Activated T-helper 1 cell treated with anti-CD3 and anti-CD28 coated beads, Interleukin-12 subunit alpha, Interleukin-12 subunit beta, Interleukin-2, Interleukin-4 antibody, amounts not matched to agents 30 ng/mL and 10 ng/mL and 1 ng/mL, durations not matched to agents 14 hours and 24 hours and 36 hours (primary cell): ENCODE measurements around the gene EEPD1. TPM values are rescaled to one million over a fixed set of nuclear protein-coding genes. Genes with fewer than 3 reads are reported as not detected.

Source experiments
- DNase-seq: peaks from one replicate; pipeline ENCODE4 v3.0.0; 2021; ENCODE audit warnings: low spot score
- H3K27ac Mint-ChIP-seq: one replicate; pipeline ENCODE4 v1.8.0; 2021; ENCODE audit warnings: mild to moderate bottlenecking, mixed read lengths
- H3K27me3 Mint-ChIP-seq: one replicate; pipeline ENCODE4 v1.8.0; 2022; ENCODE audit warnings: mild to moderate bottlenecking, moderate library complexity, mixed read lengths; ENCODE audit not compliant: insufficient read depth
- H3K36me3 Mint-ChIP-seq: one replicate; pipeline ENCODE4 v1.8.0; 2021; ENCODE audit warnings: low read depth, mixed read lengths
- H3K4me1 Mint-ChIP-seq: one replicate; pipeline ENCODE4 v1.8.0; 2021; ENCODE audit warnings: low read depth, mixed read lengths
- H3K4me3 Mint-ChIP-seq: one replicate; pipeline ENCODE4 v1.8.0; 2021; ENCODE audit warnings: mild to moderate bottlenecking, moderate library complexity, mixed read lengths
- H3K9me3 Mint-ChIP-seq: one replicate; pipeline ENCODE4 v1.8.0; 2021; ENCODE audit warnings: mixed read lengths
- intact Hi-C: fragments of 100-400 bp; cut with micrococcal nuclease; formaldehyde crosslinking; loops from one replicate; pipeline ENCODE4 v1.15.1; 2024
- total RNA-seq: library from RNA; stranded (reverse); gene quantifications from 2 replicates; pipeline ENCODE4 v1.2.3, GENCODE V29; 2022

EEPD1 gene
- total RNA-seq, 1 donor from 2014 or later = 0.91 TPM

DNA sequence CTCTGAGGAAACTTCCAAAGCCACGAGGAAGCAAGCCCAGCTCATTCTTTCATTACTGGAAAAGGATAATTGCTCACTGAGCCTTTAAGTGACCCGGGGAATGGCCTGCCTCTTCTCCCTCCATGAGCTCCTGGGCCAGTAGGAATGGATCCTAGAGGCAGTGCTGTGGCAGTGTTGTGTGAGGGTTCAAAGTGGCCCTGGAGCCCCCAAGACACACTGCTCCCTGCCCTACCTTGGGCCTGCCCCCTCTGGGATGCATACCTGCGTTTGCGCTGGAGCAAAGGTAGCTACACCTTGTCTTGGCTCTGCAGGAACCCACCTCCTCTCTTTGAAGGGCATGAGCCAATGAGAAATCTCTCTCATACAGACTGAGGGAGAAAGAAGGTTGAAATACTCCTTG lies 120.8 kb downstream of the EEPD1 start:
- no peaks in the 10 kb centered on the region for H3K4me1 Mint-ChIP-seq
- DNase-seq = no peak
- no peak overlapping the region for H3K4me3 Mint-ChIP-seq
- H3K27ac Mint-ChIP-seq = no peak overlapping the region
- H3K27me3 Mint-ChIP-seq = no peaks in the 10 kb centered on the region
- no peaks in the 10 kb centered on the region for H3K36me3 Mint-ChIP-seq
- intact Hi-C loops = no loop called here
- H3K9me3 Mint-ChIP-seq = no peaks in the 10 kb centered on the region

DNA sequence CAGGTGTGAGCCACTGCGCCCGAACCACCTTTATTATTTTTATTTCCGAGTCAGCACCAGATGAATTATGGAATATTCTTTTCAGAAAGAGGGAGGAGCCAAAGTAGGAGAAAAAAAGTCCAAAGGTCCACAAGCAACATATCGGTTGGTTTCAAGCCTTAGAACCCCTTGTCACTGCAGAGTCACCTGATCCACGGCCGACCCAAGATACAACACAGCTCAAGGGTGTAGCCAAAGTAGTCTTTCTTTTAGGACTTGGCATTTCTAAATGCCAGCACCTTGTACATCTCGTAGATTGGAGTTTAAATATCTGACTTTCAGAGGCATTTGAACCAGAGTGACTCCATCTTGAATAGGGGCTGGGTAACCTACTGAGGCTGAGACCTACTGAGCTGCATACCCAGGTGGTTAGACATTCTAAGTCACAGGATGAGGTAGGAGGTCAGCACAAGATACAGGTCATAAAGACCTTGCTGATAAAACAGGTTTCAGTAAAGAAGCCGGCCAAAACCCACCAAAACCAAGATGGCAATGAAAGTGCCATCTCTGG lies 122.8 kb downstream of the EEPD1 start:
- intact Hi-C loops = no loop called here
- H3K4me1 Mint-ChIP-seq = no peaks in the 10 kb centered on the region
- no peak overlapping the region for H3K27ac Mint-ChIP-seq
- no peaks in the 10 kb centered on the region for H3K9me3 Mint-ChIP-seq
- peaks cover 4% of the 10 kb centered on the region for H3K27me3 Mint-ChIP-seq
- DNase-seq = no peak
- no peak overlapping the region for H3K4me3 Mint-ChIP-seq
- H3K36me3 Mint-ChIP-seq = no peaks in the 10 kb centered on the region

DNA sequence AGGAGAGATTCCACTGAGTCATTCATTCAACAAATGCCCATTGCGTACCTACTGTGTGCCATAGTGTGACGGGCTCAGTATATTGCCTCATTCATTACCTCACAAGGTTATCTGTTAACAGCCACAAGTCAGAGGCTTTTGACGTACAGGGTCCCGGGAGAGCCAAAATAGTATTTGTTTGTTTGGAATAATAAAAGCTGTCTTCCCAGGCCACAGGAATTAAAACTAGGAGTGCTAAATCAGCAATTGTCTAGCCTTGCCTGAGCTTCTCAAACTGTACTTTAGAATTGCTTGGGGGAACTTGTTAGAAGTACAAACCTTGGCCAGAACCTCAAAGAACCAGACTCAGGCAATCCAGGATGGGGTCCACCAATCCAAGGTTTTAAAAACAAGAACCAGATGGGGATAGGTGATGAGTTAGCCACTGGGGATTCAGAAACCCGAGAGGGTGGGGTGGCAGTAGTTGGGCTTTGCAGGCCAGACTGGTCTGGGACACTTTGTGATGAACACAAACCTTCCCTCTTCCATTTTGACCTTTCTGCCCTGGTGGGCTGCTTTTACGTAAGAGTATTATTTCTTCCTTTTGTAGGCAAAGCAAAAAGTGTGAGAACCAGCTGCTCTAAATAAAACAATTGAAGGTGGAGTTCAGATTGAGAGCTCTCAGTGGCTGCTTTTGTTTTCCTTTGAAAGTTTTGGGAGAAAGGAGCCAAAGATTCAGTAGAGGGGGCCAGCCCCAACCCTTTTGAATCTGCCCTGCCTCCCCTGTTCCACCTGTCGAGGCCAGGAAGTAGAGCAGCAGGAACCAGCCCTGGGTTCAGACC lies 123.6 kb downstream of the EEPD1 start:
- DNase-seq = no peak
- no peaks in the 10 kb centered on the region for H3K9me3 Mint-ChIP-seq
- intact Hi-C loops = no loop called here
- H3K27me3 Mint-ChIP-seq = peaks cover 4% of the 10 kb centered on the region
- H3K4me3 Mint-ChIP-seq = no peak overlapping the region
- H3K27ac Mint-ChIP-seq = no peak overlapping the region
- no peaks in the 10 kb centered on the region for H3K4me1 Mint-ChIP-seq
- H3K36me3 Mint-ChIP-seq = no peaks in the 10 kb centered on the region

DNA sequence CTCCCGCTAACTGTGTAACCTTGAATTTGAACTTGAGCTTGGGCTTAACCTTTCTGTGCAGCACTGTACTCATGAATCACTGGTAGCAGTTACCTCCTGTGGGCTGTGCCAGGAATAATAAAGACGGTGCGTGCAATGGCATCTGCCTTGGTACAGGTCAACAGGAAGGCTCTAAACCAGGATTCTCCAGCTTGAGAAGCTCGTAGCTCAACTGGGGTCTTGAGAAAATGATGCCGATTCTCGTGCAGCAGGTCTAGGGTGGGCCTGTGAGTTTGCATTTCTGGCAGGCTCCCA lies 124.1 kb downstream of the EEPD1 start:
- H3K27me3 Mint-ChIP-seq = peaks cover 4% of the 10 kb centered on the region
- H3K4me1 Mint-ChIP-seq = no peaks in the 10 kb centered on the region
- H3K9me3 Mint-ChIP-seq = no peaks in the 10 kb centered on the region
- no peak for DNase-seq
- H3K27ac Mint-ChIP-seq = no peak overlapping the region
- H3K36me3 Mint-ChIP-seq = no peaks in the 10 kb centered on the region
- no peak overlapping the region for H3K4me3 Mint-ChIP-seq
- intact Hi-C loops = no loop called here

DNA sequence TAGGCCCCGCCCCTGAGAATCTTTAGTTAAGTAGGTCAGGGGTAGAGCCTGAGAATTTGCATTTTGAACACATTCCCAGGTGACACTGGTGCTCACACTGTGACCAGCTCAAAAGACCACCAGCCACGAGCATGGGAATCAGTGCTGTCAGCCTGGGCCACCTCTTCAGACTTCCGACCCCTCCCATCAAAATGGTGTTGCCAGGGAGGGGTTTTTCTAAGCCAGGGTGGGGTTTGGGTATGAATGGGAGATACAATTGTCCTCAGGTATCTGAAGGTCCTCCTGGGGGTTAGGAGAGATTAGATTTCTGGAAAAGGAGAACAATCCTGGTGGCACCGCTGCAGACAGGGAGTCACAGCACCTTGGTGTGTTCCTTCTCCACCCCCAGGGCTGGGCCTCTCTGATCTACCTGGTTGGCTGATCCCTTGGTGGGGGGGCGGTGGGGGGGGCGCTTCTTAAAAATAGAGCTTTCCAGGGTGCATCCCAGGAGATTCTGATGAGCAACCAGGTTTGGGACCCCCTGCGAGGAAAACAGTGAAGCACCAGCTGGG lies 125.1 kb downstream of the EEPD1 start:
- H3K27me3 Mint-ChIP-seq = peaks cover 4% of the 10 kb centered on the region
- H3K9me3 Mint-ChIP-seq = no peaks in the 10 kb centered on the region
- DNase-seq = no peak
- H3K4me3 Mint-ChIP-seq = no peak overlapping the region
- intact Hi-C loops = no loop called here
- no peak overlapping the region for H3K27ac Mint-ChIP-seq
- peaks cover 5% of the 10 kb centered on the region for H3K4me1 Mint-ChIP-seq
- H3K36me3 Mint-ChIP-seq = no peaks in the 10 kb centered on the region

DNA sequence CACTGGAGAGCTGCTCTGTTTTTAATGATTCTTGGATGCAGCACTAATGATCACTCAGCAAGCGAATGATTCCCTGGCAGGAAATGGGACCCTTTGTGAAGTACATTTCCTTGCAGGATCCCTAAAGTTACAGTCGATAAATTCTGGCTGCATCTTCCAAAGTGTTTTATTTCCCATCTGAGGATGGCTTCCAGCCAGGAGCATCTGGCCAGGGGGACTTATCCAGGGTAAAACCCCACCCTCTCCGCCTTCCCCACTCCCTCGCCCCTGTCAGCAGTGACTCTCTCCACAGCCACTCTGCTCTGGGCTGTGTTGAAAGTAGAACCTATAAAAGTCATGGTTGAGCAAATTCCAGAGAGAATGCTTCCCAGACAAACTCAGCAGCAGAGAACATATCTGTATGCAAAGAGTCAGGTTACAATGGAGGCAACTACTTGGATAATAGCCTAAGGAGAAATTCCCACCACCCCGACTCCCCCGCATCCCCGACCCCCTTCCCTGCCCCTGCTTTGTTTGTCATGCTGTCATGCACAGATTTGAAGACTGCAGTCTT lies 125.6 kb downstream of the EEPD1 start:
- intact Hi-C loops = no loop called here

DNA sequence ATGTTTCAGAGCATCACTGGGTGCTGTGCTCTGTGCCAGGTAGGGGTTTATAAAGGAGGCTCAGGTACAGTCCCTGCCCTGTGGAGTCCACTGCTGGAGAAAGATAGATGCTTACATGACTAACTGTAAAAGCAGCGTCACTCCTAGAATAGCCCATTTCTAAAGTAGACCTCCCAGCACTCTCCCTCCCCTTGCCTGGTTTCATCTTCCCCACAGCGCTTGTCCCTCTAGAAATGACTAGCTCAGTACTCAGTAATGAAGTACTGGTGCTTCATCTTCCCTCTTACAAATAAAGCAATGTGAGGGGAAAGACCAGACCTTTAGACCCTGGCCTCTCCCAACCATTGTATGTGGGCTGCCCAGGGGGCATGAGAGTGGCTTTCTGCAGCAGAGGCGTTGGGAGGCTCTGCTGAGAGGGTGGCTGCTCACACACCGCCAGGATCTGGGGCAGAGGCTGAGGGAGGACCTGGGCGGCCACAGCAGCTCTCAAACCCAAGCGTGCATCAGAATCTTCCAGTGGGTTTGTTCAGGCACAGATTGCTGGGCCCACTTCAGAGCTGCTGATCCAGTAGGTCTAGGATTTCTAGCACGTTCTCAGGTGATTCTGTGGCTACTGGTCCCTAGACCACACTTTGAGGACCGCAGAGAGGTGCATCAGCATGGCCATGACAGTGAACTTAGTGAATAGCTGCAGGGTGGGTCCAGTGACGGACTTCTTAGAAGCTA lies 126.3 kb downstream of the EEPD1 start:
- peaks cover 16% of the 10 kb centered on the region for H3K4me1 Mint-ChIP-seq
- H3K9me3 Mint-ChIP-seq = no peaks in the 10 kb centered on the region
- H3K36me3 Mint-ChIP-seq = no peaks in the 10 kb centered on the region
- H3K27ac Mint-ChIP-seq = no peak overlapping the region
- DNase-seq = no peak
- intact Hi-C loops = no loop called here
- H3K27me3 Mint-ChIP-seq = peaks cover 4% of the 10 kb centered on the region
- H3K4me3 Mint-ChIP-seq = no peak overlapping the region

More for the DNA sequence above, 125.6 kb downstream of the EEPD1 start:
- H3K4me3 Mint-ChIP-seq = no peak overlapping the region
- H3K36me3 Mint-ChIP-seq = no peaks in the 10 kb centered on the region
- peaks cover 9% of the 10 kb centered on the region for H3K4me1 Mint-ChIP-seq
- peaks cover 4% of the 10 kb centered on the region for H3K27me3 Mint-ChIP-seq
- DNase-seq = no peak
- no peaks in the 10 kb centered on the region for H3K9me3 Mint-ChIP-seq
- H3K27ac Mint-ChIP-seq = no peak overlapping the region

DNA sequence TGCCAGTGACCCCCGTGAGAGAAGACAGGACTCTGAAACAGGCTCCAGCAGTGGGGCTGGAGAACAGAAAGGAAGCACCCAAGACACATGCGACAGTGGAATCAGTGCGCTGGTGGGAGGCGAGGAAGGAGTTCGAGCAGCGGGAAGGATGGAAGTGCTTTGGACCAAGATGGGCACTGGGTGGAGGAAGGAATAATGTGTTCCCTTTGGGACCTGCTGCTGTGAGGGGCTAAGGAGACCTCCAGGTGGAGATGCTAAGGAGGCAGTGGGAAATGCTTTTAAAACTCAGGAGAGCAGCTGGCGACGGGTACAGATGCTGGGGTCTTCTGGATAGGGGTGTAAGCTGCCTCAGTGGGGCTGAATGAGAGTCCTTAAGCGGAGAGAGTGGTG lies 126.9 kb downstream of the EEPD1 start:
- no peak overlapping the region for H3K27ac Mint-ChIP-seq
- H3K9me3 Mint-ChIP-seq = no peaks in the 10 kb centered on the region
- DNase-seq = no peak
- H3K4me1 Mint-ChIP-seq = peaks cover 18% of the 10 kb centered on the region
- intact Hi-C loops = loop anchor here (10.0 kb wide), 1 partner anchor 585 kb away; the partner anchor contains the start of gene HERPUD2
- H3K27me3 Mint-ChIP-seq = peaks cover 4% of the 10 kb centered on the region
- no peaks in the 10 kb centered on the region for H3K36me3 Mint-ChIP-seq
- H3K4me3 Mint-ChIP-seq = no peak overlapping the region

DNA sequence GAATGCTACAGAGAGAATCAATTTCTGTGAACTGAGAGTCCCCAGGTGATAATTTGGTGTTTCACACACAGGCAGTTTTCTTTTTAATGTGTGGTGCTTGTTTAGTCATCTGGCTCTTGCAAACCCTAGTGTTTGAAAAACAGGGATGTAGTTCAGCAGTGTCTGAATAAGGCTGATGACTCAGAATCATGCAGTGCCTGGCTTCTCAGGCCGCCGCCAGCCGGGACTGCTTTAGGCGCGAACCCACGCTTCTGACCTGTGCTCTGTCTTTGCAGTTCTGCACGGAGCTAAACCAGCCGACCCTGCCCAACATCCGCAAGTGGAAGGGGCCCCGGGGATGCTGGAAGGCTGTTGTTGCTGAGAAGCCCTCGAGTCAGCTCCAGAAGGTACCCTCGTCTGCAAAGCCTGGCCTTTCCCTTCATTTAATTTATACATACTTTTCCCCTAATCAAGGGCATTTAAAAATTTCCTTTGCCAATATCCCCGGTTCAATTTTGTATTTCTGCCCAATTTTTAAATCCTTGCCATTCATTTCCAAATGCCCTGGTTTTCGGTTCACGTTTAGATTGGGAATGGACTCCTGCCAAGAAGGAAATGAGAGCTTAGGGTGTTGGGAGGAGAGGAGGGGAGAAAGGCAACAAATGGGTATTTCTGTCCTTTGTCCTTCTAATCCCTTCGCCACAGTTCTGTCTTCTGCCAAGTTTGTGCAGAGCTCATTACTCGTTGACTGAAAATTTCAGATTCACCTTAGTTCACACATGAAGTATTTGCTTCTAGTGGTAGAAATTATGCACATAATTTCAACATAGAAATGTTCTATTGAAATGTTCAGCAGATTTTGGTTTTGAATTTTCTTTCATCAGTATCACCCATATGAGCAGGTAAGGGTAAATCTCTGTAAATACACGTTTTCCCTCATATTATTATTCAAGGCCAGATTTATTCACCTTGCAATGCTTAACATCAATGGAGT lies 128.1 kb downstream of the EEPD1 start:
- no peak for DNase-seq
- H3K4me3 Mint-ChIP-seq = no peak overlapping the region

DNA sequence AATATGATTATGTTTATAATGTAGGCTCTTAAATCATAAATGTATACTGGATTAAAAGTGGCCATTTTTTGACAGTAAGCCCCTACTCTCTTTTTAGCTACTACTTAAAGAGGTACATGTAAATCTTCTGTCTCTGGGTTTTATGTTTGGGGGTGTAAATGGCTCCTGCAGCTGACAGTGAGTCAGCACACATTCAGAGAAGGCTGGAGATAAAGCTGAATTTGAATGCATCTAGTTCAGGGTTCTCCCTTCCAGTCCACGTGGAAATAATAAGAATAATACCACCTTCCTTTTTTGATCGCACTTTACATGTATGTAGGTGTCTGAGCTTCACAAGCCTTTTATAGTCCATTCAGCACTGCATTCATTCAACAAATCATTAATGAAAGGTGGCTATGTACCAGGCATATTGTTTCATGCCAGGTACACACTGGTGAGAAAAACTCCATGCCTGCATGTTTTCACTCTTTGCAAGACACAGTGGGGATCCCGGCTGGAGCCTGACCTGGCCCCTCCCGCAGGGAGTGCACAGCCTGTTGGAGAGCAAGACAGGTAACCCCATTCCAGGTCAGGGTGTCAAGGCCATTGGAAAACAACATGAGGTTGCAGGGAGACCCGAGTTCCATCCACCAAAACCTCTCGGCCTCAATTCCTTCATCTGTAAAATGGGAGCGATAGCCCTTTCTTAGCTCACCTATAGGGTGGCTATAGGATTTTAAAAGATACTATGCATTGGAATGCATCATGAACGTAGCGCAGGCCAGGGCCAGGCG lies 129.1 kb downstream of the EEPD1 start:
- H3K36me3 Mint-ChIP-seq = no peaks in the 10 kb centered on the region
- H3K4me3 Mint-ChIP-seq = no peak overlapping the region
- no peak for DNase-seq
- H3K4me1 Mint-ChIP-seq = peaks cover 29% of the 10 kb centered on the region
- no peaks in the 10 kb centered on the region for H3K9me3 Mint-ChIP-seq
- peaks cover 4% of the 10 kb centered on the region for H3K27me3 Mint-ChIP-seq
- intact Hi-C loops = loop anchor here (10.0 kb wide), 1 partner anchor 587 kb away; the partner anchor contains the start of gene HERPUD2
- H3K27ac Mint-ChIP-seq = no peak overlapping the region

More for the DNA sequence above, 128.1 kb downstream of the EEPD1 start:
- intact Hi-C loops = loop anchor here (10.0 kb wide), 1 partner anchor 586 kb away; the partner anchor contains the start of gene HERPUD2
- Mint-ChIP-seq H3K36me3 (no peaks in the 10 kb centered on the region), H3K27me3 (peaks cover 4% of the 10 kb centered on the region), H3K9me3 (no peaks in the 10 kb centered on the region), H3K27ac (no peak overlapping the region), H3K4me1 (peaks cover 21% of the 10 kb centered on the region)

DNA sequence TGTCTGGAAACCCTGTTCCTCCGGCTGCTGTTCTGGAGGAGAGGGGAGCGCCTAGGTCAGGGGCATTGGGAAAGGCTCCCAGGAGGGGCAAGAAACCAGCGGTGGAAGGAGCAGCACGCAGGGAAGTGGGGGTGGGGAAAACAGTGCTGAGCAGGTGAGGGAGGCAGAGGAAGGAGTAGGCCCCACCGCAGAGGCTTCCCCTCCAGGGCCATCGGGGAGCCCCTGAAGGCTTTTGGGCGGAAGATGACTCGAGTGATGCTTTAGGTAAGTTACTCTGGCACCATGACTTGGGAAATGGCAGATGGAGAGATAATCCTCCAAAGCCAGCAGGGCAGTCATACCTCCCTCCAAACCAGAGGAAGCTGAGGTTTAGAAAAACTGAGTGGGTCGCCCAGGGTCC lies 130.1 kb downstream of the EEPD1 start:
- intact Hi-C loops = loop anchor here (10.0 kb wide), 1 partner anchor 588 kb away; the partner anchor contains the start of gene HERPUD2
- peaks cover 4% of the 10 kb centered on the region for H3K27me3 Mint-ChIP-seq
- no peak overlapping the region for H3K4me3 Mint-ChIP-seq
- no peaks in the 10 kb centered on the region for H3K9me3 Mint-ChIP-seq
- peaks cover 39% of the 10 kb centered on the region for H3K4me1 Mint-ChIP-seq
- DNase-seq = no peak
- H3K27ac Mint-ChIP-seq = peak overlapping the region; percentile 31
- peaks cover 2% of the 10 kb centered on the region for H3K36me3 Mint-ChIP-seq
